Hepatocyte (in vitro differentiated cells): Measurements from ENCODE around the gene STAT5A. TPM values are rescaled to one million over a fixed set of nuclear protein-coding genes. Genes with fewer than 3 reads are reported as not detected.
"Not testable (repeated sequence)": the region's sequence is repeated elsewhere in the genome, so short reads cannot be mapped to it uniquely, and the experiment has no call there.

Experiments used
- DNase-seq: peaks from one replicate; pipeline ENCODE4 v3.0.0-alpha.2; 2016; ENCODE audit warnings: low spot score
- H2AFZ ChIP-seq: fragments of 200-600 bp; sonication (generic); 2 replicates; pipeline ENCODE4 v1.6.0; 2016; ENCODE audit warnings: antibody characterized with exemption, mild to moderate bottlenecking
- H3K27ac ChIP-seq: fragments of 200-600 bp; sonication (generic); 2 replicates; pipeline ENCODE4 v1.5.1; 2016; ENCODE audit warnings: mild to moderate bottlenecking
- H3K27me3 ChIP-seq: fragments of 200-600 bp; sonication (generic); 2 replicates; pipeline ENCODE4 v1.6.1; 2016
- H3K36me3 ChIP-seq: fragments of 200-600 bp; sonication (generic); replicated peaks from 2 replicates; pipeline ENCODE4 v1.5.1; 2016; ENCODE audit warnings: low read depth; ENCODE audit not compliant: insufficient read depth
- H3K4me1 ChIP-seq: fragments of 200-600 bp; sonication (generic); 2 replicates; pipeline ENCODE4 v1.5.1; 2016; ENCODE audit warnings: mild to moderate bottlenecking, moderate library complexity; ENCODE audit not compliant: insufficient read depth
- H3K4me2 ChIP-seq: fragments of 200-600 bp; sonication (generic); 2 replicates; pipeline ENCODE4 v1.6.0; 2016
- H3K4me3 ChIP-seq: fragments of 200-600 bp; sonication (generic); 2 replicates; pipeline ENCODE4 v1.5.1; 2016; ENCODE audit warnings: mild to moderate bottlenecking
- H3K79me2 ChIP-seq: fragments of 200-600 bp; sonication (generic); 2 replicates; pipeline ENCODE4 v1.6.0; 2017; ENCODE audit warnings: mild to moderate bottlenecking
- H3K9me2 ChIP-seq: fragments of 200-600 bp; sonication (generic); replicated peaks from 2 replicates; pipeline ENCODE4 v1.6.0; 2017; ENCODE audit warnings: mild to moderate bottlenecking; ENCODE audit not compliant: insufficient read depth
- H3K9me3 ChIP-seq: fragments of 200-600 bp; sonication (generic); 2 replicates; pipeline ENCODE4 v1.5.1; 2016; ENCODE audit warnings: low read depth, mild to moderate bottlenecking
- H4K20me1 ChIP-seq: fragments of 200-600 bp; sonication (generic); 2 replicates; pipeline ENCODE4 v1.6.0; 2016; ENCODE audit warnings: mild to moderate bottlenecking; ENCODE audit not compliant: insufficient read depth, poor library complexity, severe bottlenecking
- CTCF ChIP-seq: fragments of 200-600 bp; sonication (generic); IDR thresholded peaks from 2 replicates; pipeline ENCODE4 v1.5.1; 2016; ENCODE audit warnings: antibody characterized with exemption, mild to moderate bottlenecking; ENCODE audit not compliant: poor library complexity
- EZH2 ChIP-seq: fragments of 200-600 bp; sonication (generic); IDR thresholded peaks from 2 replicates; pipeline ENCODE4 v1.6.1; 2016; ENCODE audit warnings: antibody characterized with exemption, mild to moderate bottlenecking, borderline replicate concordance
- EZH2phosphoT487 ChIP-seq: fragments of 200-600 bp; sonication (generic); IDR thresholded peaks from one replicate; pipeline ENCODE4 v1.6.1; 2018; ENCODE audit warnings: antibody characterized with exemption, mild to moderate bottlenecking, low read depth, moderate library complexity; ENCODE audit not compliant: unreplicated experiment, severe bottlenecking
- WGBS: methylation state at CpG from one replicate; pipeline ENCODE4 v1.1.6; 2016; ENCODE audit warnings: low lambda C conversion rate; ENCODE audit errors: missing lambda C conversion rate; 5-methylcytosine and 5-hydroxymethylcytosine counted together
- polyA plus RNA-seq: library from polyadenylated mRNA; unstranded; fragments of >200 nt; fragmentation: Nextera tagmentation; extraction: Ambion mirVana; gene quantifications from 2 replicates; pipeline ENCODE4 v1.2.1, GENCODE V29; 2016
- total RNA-seq: library from RNA; depleted of rRNA; stranded (reverse); fragments of >200 nt; gene quantifications from 2 replicates; pipeline ENCODE4 v1.2.3, GENCODE V29; 2014

The STAT5A gene
- total and polyA plus RNA-seq, 2 experiments from 2014 or later: 5.5 to 6.1 TPM

- Histone ChIP-seq H3K27me3 (no peaks in the 10 kb centered on the region), H3K4me1 (no peaks in the 10 kb centered on the region), H4K20me1 (no peaks in the 10 kb centered on the region), H3K79me2 (no peaks in the 10 kb centered on the region), H3K36me3 (no peaks in the 10 kb centered on the region), H3K4me3 (no peak overlapping the region), H2AFZ (no peak overlapping the region), H3K27ac (no peak overlapping the region), H3K9me3 (no peaks in the 10 kb centered on the region), H3K9me2 (no peaks in the 10 kb centered on the region), H3K4me2 (no peak overlapping the region)
- 95% methylated on average over 9 of the region's 9 CpGs for WGBS
- TF ChIP-seq CTCF (no peak), EZH2 (no peak), EZH2phosphoT487 (no peak)
- DNase-seq: no peak
These were observed 12.7 kb downstream of the STAT5A start for GRCh38 chr17:42301022-42301421.

DNA sequence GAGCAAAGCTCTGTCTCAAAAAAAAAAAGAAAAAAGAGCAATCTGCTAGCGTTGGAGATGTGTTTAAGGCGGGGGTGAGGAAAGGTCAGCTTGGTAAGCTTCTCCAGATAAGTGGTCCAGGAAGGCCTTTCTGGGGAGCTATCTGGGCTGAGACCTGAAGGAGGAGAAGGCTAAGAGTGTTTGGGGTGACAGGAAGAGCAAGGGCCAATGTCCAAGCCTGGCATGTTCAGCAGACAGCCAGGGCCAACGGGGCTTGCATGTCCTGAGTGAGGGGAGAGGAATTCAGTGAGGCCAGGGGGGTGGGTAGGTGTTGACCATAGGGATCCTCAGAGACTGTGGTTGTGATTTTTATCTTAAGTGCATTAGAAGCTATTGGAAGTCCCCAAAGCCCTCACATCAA is 15.4 kb downstream of the STAT5A start:
- H3K27me3 ChIP-seq: no peaks in the 10 kb centered on the region

DNA sequence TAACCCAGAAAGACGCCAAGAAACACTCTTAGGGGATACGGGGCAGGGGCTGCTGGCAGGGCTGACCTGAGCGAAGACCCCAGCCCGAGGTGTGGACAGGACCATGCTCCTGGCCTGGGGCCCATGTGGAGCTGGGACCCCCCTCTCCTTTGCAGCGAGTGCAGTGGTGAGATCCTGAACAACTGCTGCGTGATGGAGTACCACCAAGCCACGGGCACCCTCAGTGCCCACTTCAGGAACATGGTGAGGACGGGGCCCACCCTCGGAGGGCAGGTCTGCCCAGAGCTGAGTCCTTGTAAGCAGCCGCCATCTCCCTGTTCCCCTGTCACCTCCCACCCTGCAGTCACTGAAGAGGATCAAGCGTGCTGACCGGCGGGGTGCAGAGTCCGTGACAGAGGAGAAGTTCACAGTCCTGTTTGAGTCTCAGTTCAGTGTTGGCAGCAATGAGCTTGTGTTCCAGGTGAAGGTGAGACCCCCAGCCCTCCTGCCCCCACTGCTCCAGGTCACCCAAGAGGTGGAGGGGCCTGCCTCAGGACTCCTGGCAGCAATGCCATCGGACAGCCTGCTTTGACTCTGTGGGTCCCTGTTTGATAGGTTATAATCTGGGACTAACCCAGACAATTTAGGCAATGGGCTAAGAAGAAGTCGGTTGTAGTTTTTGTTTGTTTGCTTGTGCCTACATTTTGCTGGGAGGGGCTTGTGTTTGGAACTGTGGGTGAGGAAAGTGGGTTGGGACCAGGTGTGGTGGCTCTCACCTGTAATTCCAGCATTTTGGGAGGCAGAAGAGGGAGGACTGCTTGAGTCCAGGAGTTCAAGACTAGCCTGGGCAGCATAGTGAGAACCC is 16.1 kb downstream of the STAT5A start:
- H3K36me3 ChIP-seq: no peaks in the 10 kb centered on the region
- TF ChIP-seq CTCF (no peak), EZH2 (no peak), EZH2phosphoT487 (no peak)

More for the DNA sequence above, 15.4 kb downstream of the STAT5A start:
- H2AFZ ChIP-seq: no peak overlapping the region
- no peaks in the 10 kb centered on the region for H3K79me2 ChIP-seq
- H3K4me2 ChIP-seq: no peak overlapping the region
- H3K4me3 ChIP-seq: no peak overlapping the region
- WGBS: 77% methylated on average over 3 of the region's 3 CpGs
- H3K27ac ChIP-seq: no peak overlapping the region
- TF ChIP-seq CTCF (no peak), EZH2 (no peak), EZH2phosphoT487 (no peak)
- no peaks in the 10 kb centered on the region for H3K36me3 ChIP-seq
- H4K20me1 ChIP-seq: no peaks in the 10 kb centered on the region
- no peaks in the 10 kb centered on the region for H3K9me2 ChIP-seq
- no peak for DNase-seq
- no peaks in the 10 kb centered on the region for H3K4me1 ChIP-seq
- no peaks in the 10 kb centered on the region for H3K9me3 ChIP-seq

GRCh38 chr17:42305031-42305330 is 16.7 kb downstream of the STAT5A start:
- H3K27ac ChIP-seq, H3K4me2 ChIP-seq, H2AFZ ChIP-seq, H4K20me1 ChIP-seq, H3K4me3 ChIP-seq, H3K79me2 ChIP-seq, H3K27me3 ChIP-seq, H3K9me2 ChIP-seq, H3K4me1 ChIP-seq, DNase-seq, H3K9me3 ChIP-seq, H3K36me3 ChIP-seq: not testable (repeated sequence)
- 94% methylated on average over 6 of the region's 6 CpGs for WGBS

More for the DNA sequence above, 16.1 kb downstream of the STAT5A start:
- Histone ChIP-seq H3K9me3 (no peaks in the 10 kb centered on the region), H4K20me1 (no peaks in the 10 kb centered on the region), H2AFZ (no peak overlapping the region), H3K27me3 (no peaks in the 10 kb centered on the region), H3K27ac (no peak overlapping the region), H3K4me3 (no peak overlapping the region), H3K79me2 (no peaks in the 10 kb centered on the region), H3K4me1 (no peaks in the 10 kb centered on the region), H3K4me2 (no peak overlapping the region), H3K9me2 (no peaks in the 10 kb centered on the region)
- 96% methylated on average over 16 of the region's 16 CpGs for WGBS
- no peak for DNase-seq
